ENCODE data around the gene ZNF284. TPM values are rescaled to one million over a fixed set of nuclear protein-coding genes. Genes with fewer than 3 reads are reported as not detected.

The ZNF284 gene
- total and polyA plus RNA-seq, 2 donors (not counting 1 experiment from before 2014, with no cell fraction given), result 2.1 to 3.3 TPM

DNA sequence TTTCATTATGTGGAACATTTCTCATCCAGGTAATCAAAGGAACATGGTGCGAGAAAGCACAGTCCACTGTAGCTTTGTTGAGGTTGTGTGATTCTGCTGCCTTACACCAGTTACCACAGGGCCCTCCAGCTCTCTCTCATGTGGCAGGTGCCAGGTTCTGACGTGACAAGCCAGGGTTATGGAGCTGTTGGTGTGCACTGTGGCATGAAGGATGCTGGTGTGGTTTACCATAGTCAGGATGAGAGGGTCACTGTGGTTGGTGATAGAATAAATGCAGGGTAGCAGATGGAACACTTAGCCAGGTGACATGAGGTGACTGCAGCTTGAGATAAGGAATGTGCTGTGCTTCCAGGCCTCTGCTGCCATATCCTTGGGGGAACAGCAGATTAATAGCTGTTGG lies 12.7 kb upstream of the ZNF284 start:
- Mint-ChIP-seq H3K27ac (no peak overlapping the region), H3K9me3 (ENCODE audit: insufficient read depth) (peaks cover 1% of the 10 kb centered on the region), H3K4me1 (no peaks in the 10 kb centered on the region), H3K4me3 (no peak overlapping the region), H3K27me3 (no peaks in the 10 kb centered on the region)
- 14% methylated on average over 2 of the region's 2 CpGs for WGBS (ENCODE audit: insufficient coverage)
- Histone ChIP-seq H3K27ac (ENCODE audit: low read length in 2 of 2) (no peak overlapping the region), H3K9me3 (ENCODE audit: control extremely low read depth in 1 of 3, control insufficient read depth in 2 of 3, insufficient read depth in 1 of 3, low read length in 2 of 3) (peaks cover 0 to 27% (median 0%) of the 10 kb centered on the region in 3 donors), H3K79me2 (ENCODE audit: control insufficient read depth, insufficient read depth, low read length) (no peaks in the 10 kb centered on the region), H3K4me2 (replicated peaks; ENCODE audit: low read depth, low read length, poor library complexity, severe bottlenecking) (no peak overlapping the region), H3K27me3 (replicated peaks in 1 of 4; ENCODE audit: control extremely low read depth in 1 of 4, control insufficient read depth in 3 of 4, insufficient read depth in 4 of 4, low read length in 3 of 4) (no peaks in the 10 kb centered on the region), H3K36me3 (replicated peaks in 1 of 2; ENCODE audit: control extremely low read depth in 1 of 2, control insufficient read depth in 1 of 2, extremely low read depth in 1 of 2, insufficient read depth in 2 of 2, low read length in 1 of 2) (peaks cover 3 to 25% of the 10 kb centered on the region in 2 experiments), H2AFZ (ENCODE audit: insufficient read depth, low read depth, low read length, poor library complexity, severe bottlenecking) (no peak overlapping the region), H3K4me3 (ENCODE audit: control extremely low read depth in 1 of 5, extremely low read depth in 1 of 5, insufficient read depth in 1 of 5, low read depth in 2 of 5, low read length in 4 of 5) (no peak overlapping the region), H4K20me1 (ENCODE audit: control insufficient read depth, insufficient read depth, low read length, poor library complexity, severe bottlenecking) (no peaks in the 10 kb centered on the region), H3K4me1 (ENCODE audit: control insufficient read depth in 2 of 2, insufficient read depth in 2 of 2, low read length in 2 of 2) (no peaks in the 10 kb centered on the region), H3K9ac (ENCODE audit: low read length) (no peak overlapping the region)
- intact Hi-C loops (cut with micrococcal nuclease), result no loop called here
- TF ChIP-seq EZH2 (IDR thresholded peaks at IDR 0.05; ENCODE audit: borderline replicate concordance, insufficient read depth, low read depth, low read length, poor library complexity, severe bottlenecking), result no peak
- TF ChIP-seq, protein P1, sequence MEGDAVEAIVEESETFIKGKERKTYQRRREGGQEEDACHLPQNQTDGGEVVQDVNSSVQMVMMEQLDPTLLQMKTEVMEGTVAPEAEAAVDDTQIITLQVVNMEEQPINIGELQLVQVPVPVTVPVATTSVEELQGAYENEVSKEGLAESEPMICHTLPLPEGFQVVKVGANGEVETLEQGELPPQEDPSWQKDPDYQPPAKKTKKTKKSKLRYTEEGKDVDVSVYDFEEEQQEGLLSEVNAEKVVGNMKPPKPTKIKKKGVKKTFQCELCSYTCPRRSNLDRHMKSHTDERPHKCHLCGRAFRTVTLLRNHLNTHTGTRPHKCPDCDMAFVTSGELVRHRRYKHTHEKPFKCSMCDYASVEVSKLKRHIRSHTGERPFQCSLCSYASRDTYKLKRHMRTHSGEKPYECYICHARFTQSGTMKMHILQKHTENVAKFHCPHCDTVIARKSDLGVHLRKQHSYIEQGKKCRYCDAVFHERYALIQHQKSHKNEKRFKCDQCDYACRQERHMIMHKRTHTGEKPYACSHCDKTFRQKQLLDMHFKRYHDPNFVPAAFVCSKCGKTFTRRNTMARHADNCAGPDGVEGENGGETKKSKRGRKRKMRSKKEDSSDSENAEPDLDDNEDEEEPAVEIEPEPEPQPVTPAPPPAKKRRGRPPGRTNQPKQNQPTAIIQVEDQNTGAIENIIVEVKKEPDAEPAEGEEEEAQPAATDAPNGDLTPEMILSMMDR (IDR thresholded peaks at IDR 0.05), result no peak
- no peak for ATAC-seq (ENCODE audit: low read depth)
- ChIA-PET POLR2A (no interaction called here), CTCF (no interaction called here)
- DNase-seq, result no peak

DNA sequence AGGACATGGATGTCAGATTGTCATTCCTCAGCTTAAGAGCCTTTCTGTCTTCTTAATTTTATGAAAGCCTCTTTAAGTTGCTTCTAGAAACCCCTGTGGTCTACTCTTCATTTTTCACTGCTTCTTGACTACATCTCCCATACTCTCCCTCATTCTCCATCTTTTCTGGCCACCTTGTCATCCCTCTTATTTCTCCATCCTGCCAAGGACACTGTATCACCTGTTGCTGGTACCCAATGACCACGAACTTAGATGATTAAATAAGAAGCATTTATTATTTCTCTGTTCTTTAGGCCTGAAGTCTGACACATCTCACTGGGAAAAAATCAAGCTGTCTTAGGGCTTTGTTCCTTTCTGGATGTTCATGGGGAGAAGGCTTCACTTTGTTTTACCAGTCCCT lies 10.9 kb upstream of the ZNF284 start:
- H3K4me1 Mint-ChIP-seq, result no peaks in the 10 kb centered on the region
- H3K4me3 Mint-ChIP-seq, result no peak overlapping the region
- no peaks in the 10 kb centered on the region for H3K27me3 Mint-ChIP-seq
- Histone ChIP-seq H3K27ac (ENCODE audit: low read length in 2 of 2) (no peak overlapping the region), H3K27me3 (replicated peaks in 1 of 4; ENCODE audit: control extremely low read depth in 1 of 4, control insufficient read depth in 3 of 4, insufficient read depth in 4 of 4, low read length in 3 of 4) (no peaks in the 10 kb centered on the region), H3K4me3 (ENCODE audit: control extremely low read depth in 1 of 5, extremely low read depth in 1 of 5, insufficient read depth in 1 of 5, low read depth in 2 of 5, low read length in 4 of 5) (no peak overlapping the region), H3K4me1 (ENCODE audit: control insufficient read depth in 2 of 2, insufficient read depth in 2 of 2, low read length in 2 of 2) (no peaks in the 10 kb centered on the region), H3K79me2 (ENCODE audit: control insufficient read depth, insufficient read depth, low read length) (no peaks in the 10 kb centered on the region), H4K20me1 (ENCODE audit: control insufficient read depth, insufficient read depth, low read length, poor library complexity, severe bottlenecking) (no peaks in the 10 kb centered on the region), H3K9me3 (ENCODE audit: control extremely low read depth in 1 of 3, control insufficient read depth in 2 of 3, insufficient read depth in 1 of 3, low read length in 2 of 3) (peaks cover 2 to 33% (median 9%) of the 10 kb centered on the region in 3 donors), H2AFZ (ENCODE audit: insufficient read depth, low read depth, low read length, poor library complexity, severe bottlenecking) (no peak overlapping the region), H3K36me3 (replicated peaks in 1 of 2; ENCODE audit: control extremely low read depth in 1 of 2, control insufficient read depth in 1 of 2, extremely low read depth in 1 of 2, insufficient read depth in 2 of 2, low read length in 1 of 2) (peaks cover 3 to 25% of the 10 kb centered on the region in 2 experiments), H3K4me2 (replicated peaks; ENCODE audit: low read depth, low read length, poor library complexity, severe bottlenecking) (no peak overlapping the region), H3K9ac (ENCODE audit: low read length) (no peak overlapping the region)
- peaks cover 3% of the 10 kb centered on the region for H3K9me3 Mint-ChIP-seq (ENCODE audit: insufficient read depth)
- intact Hi-C loops (cut with micrococcal nuclease), result no loop called here
- ATAC-seq (ENCODE audit: low read depth), result no peak
- TF ChIP-seq, protein P1 (IDR thresholded peaks at IDR 0.05), result no peak
- no peak for TF ChIP-seq EZH2 (IDR thresholded peaks at IDR 0.05; ENCODE audit: borderline replicate concordance, insufficient read depth, low read depth, low read length, poor library complexity, severe bottlenecking)
- no CpG with 5 or more reads among the region's 1 CpG for WGBS (ENCODE audit: insufficient coverage)
- DNase-seq, result no peak
- H3K27ac Mint-ChIP-seq, result no peak overlapping the region
- ChIA-PET CTCF (no interaction called here), POLR2A (no interaction called here)
